GM19438 (cell line): ENCODE data around the gene SNTG2.
"Not testable (repeated sequence)": the region's sequence is repeated elsewhere in the genome, so short reads cannot be mapped to it uniquely, and the experiment has no call there.

Experiments used
- ATAC-seq: cut with Tn5 transposase; IDR thresholded peaks from one replicate; pipeline ENCODE4 v1.9.1; 2021; ENCODE audit warnings: low read depth; ENCODE audit not compliant: unreplicated experiment

SNTG2 gene

GRCh38 chr2:1350111-1350510 is 399.5 kb downstream of the SNTG2 start:
- ATAC-seq: no peak

- no peak for ATAC-seq
These were observed 402.5 kb downstream of the SNTG2 start for GRCh38 chr2:1353124-1353523.

DNA sequence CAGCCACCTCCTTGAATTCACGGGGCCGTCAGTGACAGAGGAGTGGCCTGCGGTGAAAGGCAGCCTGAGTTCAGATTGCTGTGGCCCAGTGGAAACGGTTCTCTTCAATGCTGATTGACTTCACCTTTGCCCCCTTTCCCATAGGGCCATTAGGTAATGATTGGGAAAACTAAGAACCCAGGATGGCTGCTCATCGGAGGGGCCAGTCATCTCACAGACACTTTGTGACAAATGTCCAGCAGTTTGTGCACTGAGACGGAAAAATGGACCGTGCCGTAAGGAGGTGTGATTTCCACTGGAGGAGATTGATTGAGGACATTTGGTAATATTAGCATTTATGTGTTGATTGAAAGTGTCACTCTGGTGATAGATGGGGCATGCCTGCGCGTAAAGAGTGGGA is 402.9 kb downstream of the SNTG2 start:
- ATAC-seq: no peak

DNA sequence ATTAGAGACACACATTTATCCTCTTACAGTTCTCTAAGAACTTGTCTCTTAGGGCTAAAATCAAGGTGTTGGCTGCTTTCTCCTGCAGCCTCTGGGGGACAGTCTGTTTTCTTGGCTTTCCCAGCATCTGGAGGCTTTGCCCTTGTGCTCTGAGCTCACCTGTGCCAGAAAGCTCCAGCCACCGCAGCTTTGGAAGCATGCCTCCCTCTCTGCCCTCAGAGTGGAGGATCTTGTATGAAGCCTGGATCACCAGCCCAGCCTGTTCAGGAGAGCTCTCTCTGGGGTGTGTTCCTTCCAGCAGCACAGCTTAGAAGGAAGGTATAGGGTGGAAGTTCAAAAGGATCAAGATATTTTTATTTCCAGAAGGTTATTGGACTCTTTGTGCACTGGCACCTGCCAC is 409.5 kb downstream of the SNTG2 start:
- no peak for ATAC-seq

- no peak for ATAC-seq
These were observed 410.1 kb downstream of the SNTG2 start for GRCh38 chr2:1360557-1361250.

DNA sequence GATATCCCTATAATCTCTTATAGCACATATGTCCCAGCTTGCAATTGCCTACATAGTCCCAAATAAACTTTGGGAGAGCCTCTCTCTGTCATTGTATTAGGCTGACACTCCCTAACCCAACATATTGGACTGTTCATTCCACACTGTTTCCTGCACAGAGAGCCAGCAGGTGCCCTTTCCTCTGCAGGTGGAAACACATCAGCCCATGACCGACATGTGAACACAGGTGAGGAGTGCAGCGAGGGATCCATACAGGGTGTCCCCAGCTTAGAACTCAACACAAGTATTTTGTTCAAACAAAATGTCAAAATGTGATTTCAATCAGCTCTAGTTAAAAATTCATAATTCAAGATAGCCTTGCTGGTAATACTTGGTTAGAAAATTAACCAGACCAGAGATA is 412.7 kb downstream of the SNTG2 start:
- ATAC-seq: no peak

DNA sequence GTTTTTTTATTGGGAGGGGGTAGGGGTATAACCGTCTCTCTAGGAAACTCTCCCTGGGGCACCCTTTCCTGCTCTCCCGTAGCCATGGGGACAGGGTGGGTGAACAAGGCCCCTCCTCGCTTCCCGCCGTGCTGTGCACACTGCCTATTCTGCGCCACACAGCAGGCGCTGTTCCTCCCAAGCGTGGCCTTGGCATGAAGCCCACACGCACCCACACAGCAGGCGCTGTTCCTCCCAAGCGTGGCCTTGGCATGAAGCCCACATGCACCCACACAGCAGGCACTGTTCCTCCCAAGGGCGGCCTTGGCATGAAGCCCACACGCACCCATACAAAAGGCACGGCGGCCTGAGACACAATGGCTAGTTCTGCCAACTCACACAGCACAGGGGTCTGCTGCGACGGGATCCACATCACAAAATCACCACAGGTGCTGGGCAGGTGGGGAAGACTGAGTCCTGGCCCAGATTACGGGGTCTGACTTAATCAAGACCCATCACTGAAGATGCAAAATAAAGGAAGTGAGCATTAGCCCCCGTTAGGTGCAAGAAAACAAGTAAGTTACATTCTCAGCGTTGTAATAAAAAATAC is 416.0 kb downstream of the SNTG2 start:
- no peak for ATAC-seq

DNA sequence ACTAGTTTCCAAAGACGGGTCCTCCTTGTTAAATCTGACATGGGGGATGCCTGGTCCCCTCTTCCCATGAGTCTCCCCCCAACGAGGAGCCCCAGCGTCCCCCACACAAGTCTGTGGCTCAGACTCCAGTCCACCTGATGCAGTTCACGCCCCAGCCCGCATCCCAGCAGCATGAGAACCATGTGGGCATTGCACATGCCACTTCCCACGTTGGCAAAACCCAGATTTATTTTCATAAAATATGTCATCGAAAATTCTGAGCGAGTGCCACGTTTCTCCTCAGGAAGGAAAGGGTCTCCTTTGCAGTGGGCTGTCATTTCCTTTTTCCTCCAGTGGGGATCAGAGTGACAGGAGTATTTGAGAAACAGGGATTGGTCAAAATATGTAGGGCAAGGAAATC is 417.0 kb downstream of the SNTG2 start:
- no peak for ATAC-seq

DNA sequence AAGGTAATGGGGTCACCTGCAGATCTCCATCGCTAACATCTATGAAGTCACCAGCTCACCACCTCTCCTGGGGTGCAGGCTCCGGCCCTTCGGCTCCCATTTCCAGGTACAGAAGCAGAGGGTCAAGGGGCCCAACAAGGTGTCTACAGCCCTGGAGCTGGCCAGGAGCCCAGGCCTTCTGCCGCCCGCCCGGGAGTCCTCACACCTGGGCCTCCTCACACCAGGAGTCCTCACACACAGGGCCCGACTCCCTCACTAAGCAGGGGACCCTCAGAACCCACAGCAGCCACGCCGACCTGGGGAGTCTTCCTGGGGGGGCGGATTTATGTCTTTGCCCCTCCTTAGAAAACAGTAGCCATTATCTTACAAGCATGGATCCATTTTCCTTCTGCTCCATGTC is 419.3 kb downstream of the SNTG2 start:
- no peak for ATAC-seq

GRCh38 chr2:1370461-1370860 is 419.8 kb downstream of the SNTG2 start:
- no peak for ATAC-seq

DNA sequence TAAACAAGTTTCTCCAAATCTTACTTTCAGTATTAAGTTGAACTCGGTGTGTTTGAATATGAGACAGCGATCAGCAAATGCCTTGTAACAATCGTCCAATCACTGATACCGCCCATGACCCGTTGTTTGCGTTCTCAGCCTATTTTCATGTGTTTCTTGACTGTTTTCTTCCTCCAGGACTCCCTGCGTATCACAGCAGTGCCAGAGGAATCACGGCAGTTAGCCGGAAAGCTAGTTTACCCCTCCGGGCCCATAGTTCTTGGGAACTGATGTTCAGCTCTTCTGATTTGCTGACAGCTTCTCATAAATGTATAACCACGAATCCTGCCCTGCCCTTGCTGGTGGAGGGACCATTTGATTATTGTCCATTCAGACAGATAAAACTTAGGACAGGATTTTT is 420.4 kb downstream of the SNTG2 start:
- no peak for ATAC-seq

DNA sequence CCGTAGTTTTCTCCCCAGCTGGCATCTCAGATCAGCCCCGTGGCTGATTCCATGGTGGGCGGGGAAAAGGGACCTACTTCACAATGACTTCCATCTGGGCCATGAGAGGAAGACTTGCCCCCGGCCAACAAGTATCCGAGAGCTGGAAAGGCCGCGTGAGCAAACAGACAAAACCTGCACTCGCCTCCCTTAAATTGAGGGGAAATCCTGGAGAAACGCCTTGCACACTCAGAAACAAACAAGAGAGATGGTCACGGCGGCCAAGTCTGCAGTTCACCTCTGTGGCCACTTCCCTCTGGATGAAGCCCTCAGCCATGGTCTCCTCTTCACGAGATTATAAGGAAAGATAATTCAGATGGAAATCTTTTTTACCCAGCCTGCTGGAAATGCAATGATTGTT is 423.2 kb downstream of the SNTG2 start:
- no peak for ATAC-seq

DNA sequence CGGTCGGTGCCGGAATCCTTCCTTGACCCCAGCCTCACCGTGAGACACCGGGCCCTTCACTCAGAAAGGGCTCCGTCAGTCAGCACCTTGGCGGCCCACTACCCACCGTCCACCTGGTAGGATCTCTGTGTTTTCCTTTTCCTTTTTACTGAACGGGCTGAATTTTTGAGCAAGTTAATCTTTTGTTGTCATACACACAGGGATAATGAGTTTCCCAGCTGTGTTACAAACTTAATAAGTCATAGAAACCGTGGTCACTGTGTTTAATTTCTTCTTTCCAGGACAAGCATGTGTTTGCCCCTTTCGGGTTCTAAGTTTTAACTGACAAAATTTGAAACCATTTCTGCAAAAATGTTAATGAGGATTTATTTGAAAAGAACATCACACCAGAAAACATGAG is 423.6 kb downstream of the SNTG2 start:
- no peak for ATAC-seq

DNA sequence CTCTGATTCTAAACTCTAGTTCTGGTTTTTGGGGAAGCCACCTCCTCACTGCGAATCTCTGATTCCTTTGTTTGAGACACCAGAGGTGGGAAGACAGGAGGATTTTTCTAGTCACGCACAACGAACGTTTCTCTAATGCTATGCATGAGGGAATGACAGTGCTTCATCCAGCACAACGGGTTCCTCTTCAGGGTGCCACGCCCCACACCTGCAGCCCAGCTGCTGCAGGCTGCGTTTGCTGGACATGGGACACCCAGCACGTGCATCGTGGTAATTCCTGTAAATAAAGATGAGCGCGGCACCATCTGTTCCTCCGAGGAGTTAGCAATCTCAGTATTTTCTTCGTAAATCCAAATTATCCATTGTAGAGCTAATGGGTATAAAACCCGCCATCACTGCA is 425.1 kb downstream of the SNTG2 start:
- ATAC-seq: no peak

- ATAC-seq: no peak
These were observed 426.8 kb downstream of the SNTG2 start for GRCh38 chr2:1377473-1377872.

DNA sequence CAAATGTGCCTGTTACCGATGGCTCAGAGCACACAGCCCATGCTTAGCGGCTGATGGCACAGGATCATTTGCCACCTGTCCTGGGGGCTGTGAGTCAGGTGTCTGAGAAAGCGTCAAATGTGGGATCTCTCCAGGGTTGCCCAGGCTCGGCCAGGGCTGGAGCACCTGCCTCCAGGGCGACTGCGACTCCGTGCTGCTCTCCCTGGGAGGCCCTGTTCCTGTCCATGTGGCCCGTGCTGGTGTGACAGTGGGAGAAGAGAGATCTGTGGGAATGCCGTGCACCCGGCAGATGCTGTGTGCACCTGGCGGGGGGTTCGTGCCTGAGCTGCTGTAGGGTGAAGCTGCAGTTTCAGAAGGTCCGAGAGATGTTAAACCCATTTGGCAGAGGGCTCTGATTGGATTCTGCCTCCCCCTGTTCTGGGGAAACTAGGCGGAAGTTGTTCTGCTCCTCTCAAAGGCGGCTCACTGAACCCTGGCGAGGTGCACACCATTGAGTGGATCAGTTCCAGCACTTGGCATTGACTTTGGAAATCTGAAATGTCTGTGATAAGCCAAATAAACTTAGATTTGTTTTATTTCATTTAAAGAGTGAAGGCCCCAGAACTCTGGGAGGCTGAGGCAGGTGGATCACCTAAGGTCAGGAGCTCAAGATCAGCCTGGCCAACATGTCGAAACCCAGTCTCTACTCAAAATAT is 428.0 kb downstream of the SNTG2 start:
- no peak for ATAC-seq

- ATAC-seq: no peak
These were observed 431.0 kb downstream of the SNTG2 start for GRCh38 chr2:1381644-1382043.

DNA sequence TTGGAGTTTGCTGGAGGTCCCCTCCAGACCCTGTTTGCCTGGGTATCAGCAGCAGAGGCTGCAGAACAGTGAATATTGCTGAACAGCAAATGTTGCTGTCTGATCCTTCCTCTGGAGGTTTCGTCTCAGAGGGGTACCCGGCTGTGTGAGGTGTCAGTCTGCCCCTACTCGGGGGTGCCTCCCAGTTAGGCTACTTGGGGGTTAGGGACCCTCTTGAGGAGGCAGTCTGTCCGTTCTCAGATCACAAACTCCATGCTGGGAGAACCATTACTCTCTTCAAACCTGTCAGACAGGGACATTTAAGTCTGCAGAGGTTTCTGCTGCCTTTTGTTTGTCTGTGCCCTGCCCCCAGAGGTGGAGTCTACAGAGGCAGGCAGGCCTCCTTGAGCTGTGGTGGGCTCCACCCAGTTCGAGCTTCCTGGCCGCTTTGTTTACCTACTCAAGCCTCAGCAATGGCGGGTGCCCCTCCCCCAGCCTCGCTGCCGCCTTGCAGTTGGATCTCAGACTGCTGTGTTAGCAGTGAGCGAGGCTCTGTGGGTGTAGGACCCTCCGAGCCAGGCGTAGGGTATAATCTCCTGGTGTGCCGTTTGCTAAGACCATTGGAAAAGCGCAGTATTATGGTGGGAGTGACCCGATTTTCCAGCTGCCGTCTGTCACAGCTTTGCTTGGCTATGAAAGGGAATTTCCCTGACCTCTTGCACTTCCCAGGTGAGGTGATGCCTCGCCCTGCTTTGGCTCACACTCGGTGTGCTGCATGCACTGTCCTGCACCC is 437.5 kb downstream of the SNTG2 start:
- not testable (repeated sequence) for ATAC-seq

- not testable (repeated sequence) for ATAC-seq
These were observed 439.5 kb downstream of the SNTG2 start for GRCh38 chr2:1390118-1390517.

DNA sequence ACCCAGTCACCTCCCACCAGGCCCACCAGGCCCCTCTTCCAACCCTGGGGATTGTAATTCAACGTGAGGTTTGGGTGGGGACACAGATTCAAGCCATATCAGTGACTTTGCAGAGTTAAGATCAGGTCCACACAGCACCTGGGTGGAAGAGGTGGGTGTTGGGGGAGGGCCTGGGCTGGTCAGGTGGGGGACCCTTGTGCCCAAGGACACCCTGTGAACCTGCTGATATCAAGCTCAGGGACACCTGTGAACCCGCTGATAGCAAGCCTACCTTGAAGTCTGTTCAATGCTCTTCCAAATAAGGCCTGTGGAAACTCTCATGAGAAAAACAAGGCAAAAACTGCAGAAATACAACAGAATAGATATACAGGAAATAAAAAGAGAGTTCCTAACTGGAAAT is 442.7 kb downstream of the SNTG2 start:
- ATAC-seq: no peak

DNA sequence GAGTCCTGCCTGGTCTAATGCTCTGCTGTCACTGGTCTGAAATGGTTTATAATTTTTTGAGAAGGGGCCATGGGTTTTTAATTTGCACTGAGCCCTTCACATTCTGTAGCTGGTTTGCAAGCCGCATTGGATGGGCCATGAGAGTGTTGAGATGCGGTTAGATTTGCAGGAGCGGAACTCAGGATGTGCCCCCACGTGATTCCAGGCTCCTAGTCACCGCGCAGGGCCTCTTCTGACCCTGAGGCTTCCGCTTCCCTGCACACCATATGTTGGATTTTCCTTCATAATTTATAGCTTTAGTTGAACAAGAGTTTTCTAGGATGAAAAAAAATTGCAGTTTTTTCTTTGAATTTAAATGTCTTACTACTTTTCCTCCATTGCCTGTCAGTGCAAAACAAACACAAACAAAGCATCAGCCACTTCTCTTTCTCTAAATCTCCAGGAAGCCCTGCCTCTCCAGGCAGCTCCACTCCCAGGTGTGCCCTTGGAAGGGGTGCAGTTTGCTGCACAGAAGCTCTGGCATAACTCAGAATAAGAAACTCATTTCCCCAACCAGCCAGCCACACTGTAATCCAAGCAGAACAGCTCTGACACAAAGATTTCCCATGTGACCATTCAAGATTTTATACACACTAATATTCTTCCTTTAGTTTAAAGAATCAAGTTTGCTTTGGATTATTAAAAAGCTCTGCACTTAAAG is 444.2 kb downstream of the SNTG2 start:
- ATAC-seq: no peak
